GM21367 (cell line): ENCODE results near the gene SLC19A1.
"Not testable (repeated sequence)": the region's sequence is repeated elsewhere in the genome, so short reads cannot be mapped to it uniquely, and the experiment has no call there.

Experiments
- ATAC-seq: cut with Tn5 transposase; IDR thresholded peaks from one replicate; pipeline ENCODE4 v1.9.1; 2021; ENCODE audit not compliant: unreplicated experiment

Gene SLC19A1

DNA sequence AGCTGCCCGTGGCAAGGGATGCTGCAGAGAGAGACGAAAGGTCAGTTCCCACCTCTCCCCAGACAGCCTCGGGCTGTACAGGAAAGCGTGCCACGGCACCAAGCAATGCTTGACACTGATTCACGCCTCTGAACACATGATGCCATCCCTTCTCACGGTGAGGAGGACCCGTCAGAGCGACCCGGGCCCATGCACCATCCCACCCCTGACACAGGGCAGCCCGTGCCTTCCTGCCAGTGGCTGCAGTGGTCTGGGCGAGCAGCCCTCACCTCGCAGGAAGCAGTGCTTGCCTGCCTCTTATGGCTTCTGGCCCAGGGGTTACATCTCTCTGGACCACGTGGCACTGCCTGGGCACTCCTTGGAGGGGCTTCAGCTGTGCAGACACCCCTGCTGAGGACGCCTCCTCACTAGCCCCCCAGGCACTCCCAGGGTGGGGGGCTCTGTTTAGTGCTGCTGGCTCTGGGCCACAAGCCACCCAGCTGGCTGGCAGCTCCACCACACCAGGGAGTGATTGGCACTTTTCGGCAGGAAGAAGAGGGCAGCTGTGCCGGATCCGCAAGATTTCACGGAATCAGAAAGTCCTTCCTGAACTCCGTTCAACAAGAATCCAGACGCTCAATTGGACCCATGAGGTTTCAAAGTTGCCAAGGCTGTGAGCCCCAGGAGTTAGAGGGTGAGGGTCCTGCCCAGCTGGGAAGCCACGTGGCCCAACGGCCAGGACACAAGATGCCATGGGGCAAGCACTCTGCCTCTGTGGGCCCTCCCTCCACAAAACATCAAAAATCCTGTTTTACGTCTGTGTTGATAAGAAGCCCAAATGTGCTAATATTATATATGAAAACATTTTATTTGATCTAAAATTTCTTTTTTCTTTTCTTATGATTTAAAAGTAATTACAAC, 34.8 kb upstream of the SLC19A1 start:
- no peak for ATAC-seq

DNA sequence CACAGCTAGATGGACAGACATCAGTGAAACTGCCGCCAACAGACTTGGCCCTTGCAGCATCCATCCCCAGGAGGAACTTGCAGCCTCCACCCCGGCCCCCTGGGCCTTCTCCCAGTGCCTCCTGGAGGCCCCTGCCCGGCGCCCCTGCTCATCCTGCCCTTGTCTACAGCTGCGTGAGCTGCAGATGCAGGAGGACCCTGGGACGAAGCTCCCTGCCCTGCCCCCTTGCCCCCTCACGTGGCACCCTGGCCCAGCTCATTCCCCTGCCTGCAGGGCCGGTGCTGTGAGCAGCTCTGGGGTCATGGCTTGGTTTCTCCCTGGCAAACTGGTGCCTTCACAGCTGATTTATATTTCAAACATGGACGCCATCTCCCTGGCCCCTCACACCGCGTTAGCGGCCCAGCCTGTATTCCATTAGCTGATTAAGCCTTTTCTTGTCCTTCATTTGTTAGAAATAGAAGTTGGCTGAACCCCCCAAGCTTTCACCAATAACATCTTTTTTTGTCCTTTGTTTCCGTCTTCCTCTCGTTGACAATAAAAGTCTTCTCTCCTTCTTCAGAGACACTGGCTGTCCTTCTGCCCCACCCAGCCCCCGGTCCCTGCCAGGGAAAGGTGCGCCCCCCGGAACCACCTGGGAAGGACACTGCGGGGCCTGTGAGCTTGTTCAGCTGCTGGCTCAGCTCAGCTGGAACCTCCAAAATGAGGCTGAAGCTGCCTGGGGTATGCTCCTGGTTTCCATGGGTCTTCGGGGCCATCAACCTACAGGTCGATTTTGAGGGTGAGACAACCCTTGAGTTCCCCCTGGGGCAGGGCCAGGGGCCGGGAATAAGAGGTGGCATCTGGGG, 34.0 kb upstream of the SLC19A1 start:
- ATAC-seq = no peak

DNA sequence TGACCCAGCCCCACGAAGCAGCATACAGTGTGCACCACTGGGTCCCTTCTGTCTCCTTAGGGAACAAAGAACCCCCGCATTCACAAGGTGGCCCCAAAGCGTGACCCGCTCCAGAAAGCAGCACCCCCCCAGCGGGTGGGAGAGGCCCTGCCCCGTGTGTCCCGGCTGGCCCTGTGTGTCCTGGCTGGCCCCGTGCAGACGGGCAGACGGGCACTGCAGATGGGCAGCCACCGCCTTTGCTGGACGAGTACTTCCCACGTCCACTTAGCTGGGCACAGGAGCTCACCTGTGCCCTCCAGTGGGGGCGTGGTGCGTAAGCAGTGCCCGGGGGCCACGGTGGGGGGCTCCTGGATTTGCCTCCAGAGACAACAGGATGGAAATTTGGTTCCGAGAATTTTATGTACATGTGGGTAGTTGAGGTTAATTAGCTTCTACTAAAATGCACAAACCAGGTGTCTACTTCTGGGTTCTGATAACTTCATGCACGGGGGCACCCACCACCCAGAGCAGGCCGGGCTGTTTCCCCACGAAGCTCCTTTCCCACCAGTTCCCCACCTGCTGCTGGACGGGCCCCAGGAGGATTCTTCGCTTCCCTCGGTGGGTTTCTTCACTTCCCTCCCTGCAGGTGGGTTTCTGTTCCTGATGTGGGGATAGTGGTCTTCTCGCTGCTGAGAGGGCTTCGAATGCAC, 33.2 kb upstream of the SLC19A1 start:
- no peak for ATAC-seq

DNA sequence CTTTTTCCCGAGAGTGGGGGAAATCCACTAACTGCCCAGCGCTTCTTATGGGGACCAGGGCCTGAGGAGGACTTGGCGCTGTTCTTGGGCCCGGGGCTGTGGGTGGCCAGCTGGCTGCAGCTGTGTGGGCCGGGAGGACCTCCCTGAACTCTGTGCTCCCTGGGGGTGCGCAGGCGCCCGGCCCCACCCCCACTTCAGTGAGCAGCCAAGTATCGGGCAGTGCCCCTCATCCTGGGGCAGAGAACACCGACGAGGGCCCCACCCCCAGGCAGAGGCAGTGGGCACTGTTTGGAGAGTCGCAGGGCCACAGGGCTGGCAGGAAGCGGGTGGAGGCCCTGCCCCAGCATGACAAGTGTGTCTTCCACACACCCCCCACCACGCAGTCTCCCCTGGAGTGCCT, 32.5 kb upstream of the SLC19A1 start:
- ATAC-seq = no peak

DNA sequence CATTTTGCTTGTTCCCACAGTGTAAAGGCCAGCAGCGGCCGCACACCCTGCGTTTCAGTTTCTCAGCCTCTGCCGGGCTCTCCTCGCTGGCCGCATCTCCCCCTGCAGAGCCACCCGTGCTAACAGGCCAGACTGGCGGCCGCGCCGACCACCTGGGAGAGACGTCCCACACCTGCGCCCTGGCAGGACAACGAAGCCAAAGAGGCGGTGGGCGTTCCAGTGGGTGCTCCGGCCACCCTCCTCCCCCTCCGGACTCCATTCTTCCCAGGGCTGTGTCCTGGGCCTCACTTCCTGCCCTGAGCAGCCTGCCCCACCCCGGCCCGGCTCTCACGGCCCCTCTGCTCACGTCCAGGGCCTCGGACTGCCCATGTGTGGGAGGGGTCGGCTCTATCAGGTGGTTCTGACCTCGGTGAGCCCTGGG, 31.9 kb upstream of the SLC19A1 start:
- ATAC-seq = no peak

DNA sequence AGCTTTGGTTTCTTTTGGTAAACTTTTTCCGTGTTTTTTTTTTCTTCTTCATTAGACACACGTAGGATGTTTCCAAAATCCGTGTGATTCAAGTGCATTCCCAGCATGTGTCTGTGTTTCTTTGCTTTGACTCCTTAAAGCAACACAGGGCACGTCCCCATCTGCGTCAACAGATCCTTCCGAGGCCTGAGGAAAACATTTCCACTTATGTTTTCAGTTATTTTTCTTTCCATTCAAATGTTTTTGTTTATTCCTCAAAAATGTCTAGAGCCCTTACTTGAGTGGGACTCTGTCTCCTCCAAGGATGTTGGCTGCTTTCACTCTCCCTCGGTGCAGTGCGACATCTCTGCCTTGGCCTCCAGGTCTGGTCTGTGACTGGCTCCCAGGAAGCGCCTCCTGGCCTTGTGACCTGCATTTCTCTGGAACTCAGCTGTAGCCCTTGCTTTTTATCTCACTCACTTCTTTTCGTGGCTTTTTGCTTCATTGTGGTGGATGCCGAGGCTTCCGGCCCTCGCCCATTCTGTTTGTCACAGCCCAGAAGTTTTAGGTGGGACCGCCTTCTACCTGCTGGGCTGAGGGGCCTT, 31.3 kb upstream of the SLC19A1 start:
- ATAC-seq = no peak

DNA sequence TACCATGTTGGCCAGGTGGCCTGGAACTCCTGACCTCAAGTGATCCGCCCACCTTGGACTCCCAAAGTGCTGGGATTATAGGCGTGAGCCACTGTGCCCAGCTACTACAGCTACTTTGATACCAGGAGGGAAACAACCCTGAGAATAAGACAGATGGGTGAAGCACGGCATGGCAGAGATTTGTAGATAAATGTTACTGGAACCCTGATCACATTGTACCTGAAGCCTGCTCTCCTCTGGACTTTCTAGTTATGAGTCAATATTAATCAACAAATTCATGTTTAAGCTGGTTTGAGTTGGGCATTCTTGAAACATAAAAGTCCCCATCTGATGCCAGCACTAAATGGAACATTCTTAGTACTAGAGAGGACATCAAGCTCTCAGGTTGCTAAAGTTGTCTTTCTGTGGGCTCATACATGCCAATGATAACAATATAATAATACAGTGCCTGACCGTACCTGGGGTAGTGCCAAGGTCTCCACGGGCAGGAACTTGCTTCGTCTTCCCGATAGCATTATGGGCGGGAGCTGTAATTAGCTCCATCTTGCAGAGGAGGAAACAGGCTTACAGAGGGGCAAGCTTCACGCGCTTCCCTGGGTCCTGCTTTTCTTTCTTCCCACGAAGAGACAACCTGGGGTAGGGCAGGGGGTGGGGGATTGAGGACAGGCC, 30.7 kb upstream of the SLC19A1 start:
- no peak for ATAC-seq

DNA sequence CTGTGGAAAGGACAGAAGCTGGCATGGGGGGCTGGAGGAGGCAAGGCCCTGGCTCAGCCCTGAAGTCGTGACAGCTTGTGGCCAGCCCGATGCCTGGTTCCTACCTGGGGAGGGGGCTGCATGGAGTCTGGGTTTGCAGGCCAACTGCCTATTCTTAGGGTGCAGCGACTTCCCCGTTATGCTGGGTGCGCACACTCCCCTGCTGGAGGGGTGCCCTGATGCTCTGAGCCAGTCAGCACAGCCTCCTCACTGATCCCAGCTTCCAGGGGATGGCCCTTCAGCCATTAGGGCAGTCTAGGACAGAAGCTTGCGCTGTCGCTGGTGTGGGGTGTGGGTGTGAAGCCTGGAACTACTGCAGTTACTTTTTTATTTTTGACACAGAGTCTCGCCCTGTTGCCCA, 30.0 kb upstream of the SLC19A1 start:
- ATAC-seq = no peak

DNA sequence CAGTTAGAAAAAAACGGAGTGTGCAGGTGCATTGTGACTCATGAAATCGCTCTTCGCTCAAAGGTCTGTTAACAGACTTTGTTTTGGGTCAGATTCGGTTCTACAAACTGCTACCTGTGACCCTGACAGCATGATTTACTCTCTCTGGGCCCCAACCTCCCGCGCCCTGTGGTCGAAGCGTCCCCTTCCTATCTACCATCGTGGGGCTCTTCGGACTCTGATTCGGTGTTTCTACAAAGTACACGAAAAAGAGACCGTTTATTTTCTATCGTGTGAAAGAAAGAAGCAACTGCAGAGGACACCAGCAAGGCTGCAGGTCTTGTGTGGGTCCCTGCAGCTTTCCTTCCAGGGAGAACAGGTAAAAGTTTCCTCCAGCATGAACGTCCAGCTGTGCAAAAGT, 29.4 kb upstream of the SLC19A1 start:
- no peak for ATAC-seq

DNA sequence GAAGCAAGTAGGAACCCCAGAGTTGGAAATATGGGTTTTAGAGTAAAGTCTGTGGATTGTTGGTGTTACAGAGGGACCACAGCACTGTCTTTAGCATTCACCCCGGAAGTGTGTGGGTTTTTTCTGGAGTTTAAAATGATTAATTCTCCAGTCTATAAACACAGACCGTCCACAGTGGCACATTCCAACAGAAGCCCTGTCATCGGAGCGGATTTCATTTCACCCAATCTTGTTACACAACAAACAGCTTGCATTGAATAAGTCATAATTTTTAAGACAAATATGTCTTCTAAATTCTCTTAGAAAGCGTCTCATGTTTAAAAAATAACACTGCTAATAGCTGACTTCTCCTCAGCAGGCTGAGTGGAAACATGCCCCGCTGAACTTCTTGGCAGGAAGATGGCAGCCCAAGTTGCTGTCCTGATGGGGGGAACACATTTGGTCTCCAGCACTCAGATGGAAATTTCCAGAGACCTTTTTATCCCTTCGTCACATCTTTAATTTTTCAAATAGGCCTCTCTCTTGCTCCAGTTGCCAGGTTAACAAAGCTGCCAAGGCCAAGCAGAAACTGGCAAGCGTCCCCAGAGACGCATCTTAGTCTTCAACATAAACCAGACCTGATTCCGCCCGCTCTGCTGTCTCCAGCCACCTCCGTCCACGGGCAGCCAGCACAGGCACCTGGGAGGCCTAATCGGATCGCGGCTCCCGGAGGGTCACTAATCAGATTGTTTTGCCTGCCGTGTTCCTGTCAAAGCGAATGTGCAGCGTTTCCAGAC, 28.8 kb upstream of the SLC19A1 start:
- no peak for ATAC-seq

DNA sequence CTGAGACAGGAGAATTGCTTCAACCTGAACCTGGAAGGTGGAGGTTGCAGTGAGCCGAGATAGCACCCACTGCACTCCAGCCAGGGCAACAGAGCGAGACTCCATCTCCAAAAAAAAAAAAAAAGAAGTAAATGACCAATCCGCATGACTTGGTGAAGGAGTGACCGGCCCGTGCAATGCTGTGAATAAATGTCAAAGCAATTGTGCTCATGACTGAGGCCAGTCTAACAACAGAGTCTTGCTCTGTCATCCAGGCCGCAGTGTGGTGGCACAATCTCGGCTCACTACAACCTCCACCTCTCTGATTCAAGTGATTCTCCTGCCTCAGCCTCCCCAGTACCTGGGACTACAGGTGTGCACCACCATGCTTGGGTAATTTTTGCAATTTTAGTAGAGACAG, 27.8 kb upstream of the SLC19A1 start:
- ATAC-seq = no peak

DNA sequence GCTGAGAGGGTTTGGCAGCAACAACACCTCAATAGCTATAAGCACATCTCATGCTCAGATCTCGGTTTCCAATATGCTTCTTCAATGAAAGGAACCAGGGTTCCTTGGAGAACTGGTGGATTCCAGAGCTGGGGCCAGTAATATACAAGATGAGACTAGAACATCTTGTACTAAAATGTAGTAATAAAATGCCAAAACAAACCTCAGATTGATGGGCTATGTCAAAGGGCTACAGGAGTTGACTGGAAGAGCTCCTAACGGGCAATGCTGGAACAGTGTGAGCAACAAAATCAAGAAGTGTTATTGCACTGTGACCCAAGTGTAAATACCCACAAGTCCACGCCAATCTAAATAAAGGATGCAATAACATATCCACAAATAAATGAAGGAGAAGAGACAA, 26.1 kb upstream of the SLC19A1 start:
- ATAC-seq = no peak

DNA sequence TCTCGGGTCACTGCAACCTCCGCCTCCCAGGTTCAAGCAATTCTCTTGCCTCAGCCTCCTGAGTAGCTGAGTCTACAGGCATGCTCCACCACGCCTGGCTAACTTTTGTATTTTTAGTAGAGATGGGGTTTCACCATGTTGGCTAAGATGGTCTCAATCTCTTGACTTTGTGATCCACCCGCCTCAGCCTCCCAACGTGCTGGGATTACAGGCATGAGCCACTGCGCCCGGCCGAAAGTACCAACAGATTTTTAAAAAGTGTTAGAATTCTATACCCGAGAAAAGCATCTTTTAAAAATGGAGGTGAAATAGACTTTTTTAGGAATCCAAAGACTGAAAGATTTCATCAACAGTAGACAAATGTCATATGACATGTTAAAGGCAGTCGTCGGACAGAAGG, 21.9 kb upstream of the SLC19A1 start:
- ATAC-seq = not testable (repeated sequence)

DNA sequence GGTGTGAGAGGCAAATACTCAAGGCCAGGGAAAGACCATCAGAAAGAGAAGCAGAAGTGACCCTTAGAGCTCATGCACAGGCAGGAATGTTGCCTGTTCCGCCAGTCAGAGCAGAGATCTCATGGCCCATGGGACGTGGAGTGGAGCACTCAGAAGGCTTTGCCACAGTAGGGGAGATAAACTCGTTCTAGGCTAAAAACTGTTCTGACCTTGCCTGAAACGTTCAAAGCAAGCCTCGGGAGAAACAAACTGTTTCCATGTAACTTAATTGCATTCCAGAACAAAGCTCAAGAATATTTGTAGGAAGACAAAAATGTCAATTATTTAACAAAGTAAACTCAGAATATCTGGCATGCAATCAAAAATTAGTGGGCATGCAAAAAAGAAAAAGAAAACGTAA, 20.7 kb upstream of the SLC19A1 start:
- ATAC-seq = no peak

DNA sequence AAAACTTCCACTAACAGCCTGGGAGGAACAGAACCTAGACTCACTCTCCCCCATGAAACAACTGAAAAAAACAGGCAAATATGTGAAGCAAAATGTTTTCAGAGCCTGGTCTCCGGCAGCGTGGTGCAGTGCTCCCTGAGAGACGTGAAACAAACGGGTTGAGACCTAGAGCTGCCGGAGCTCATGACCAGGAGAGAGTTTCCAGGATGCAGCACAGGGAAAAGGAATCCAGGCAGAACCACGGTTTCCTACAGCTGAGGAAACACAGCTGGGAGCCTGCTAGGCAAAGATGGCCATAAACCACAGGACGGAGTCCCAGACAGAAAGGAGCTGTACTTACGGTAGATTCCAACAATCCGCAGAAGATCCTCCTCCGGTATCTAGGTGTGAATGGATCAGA, 20.2 kb upstream of the SLC19A1 start:
- ATAC-seq = no peak

DNA sequence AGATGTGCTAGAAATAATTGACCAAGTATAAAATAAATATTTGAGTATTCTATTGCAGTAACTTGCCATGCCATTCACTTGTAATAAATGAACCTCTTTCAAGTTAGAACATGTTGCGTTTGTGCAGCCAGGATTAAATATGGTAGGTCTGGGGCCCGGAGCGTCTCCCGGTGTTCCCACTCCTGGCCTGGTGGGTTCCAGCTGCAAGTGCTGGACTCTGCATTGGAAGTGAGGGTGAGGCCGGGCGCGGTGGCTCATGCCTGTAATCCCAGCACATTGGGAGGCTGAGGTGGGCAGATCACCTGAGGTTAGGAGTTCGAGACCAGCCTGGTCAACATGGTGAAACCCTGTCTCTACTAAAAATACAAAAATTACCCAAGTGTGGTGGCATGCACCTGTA, 19.0 kb upstream of the SLC19A1 start:
- not testable (repeated sequence) for ATAC-seq

DNA sequence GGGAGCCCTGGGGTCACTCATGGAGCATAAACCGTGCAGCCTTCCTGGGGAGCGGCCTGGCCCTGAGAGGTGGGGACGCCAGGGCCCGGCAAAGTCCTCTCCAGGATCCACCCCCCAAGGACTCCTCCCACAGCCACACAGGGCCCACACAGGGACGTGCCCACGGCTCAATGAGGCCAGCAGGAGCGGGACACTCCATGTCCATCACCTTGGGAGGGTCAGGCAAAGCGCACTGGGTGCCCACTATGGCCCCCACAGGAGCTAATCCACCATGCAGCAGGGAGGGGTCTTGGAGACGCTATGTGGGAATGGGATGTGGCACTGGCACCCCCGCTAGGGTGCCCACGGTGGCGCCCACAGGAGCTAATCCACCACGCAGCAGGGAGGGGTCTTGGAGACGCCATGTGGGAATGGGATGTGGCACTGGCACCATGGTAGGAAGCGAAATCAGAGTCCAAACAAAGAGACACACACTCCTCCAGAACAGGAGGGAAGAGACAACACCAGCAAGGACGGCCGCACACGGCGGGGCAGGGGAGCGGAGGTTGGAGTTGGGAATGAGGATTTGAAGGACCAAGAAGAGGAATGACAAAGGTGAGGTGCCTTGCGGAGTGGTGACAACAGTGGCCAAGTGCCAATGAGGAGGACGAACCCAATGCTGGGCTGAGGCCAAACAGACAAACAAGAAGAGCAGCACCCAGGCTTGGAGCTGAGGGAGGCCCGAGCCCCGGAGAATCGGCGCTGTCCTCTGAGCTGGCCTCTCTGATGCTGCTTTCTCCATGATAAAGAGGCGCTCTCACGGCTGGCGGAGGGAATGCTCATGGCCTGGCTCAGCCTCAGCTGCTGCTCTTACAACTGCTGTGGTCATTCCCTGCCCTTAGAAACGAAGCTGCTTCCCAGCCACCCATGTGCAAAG, 18.1 kb upstream of the SLC19A1 start:
- no peak for ATAC-seq

DNA sequence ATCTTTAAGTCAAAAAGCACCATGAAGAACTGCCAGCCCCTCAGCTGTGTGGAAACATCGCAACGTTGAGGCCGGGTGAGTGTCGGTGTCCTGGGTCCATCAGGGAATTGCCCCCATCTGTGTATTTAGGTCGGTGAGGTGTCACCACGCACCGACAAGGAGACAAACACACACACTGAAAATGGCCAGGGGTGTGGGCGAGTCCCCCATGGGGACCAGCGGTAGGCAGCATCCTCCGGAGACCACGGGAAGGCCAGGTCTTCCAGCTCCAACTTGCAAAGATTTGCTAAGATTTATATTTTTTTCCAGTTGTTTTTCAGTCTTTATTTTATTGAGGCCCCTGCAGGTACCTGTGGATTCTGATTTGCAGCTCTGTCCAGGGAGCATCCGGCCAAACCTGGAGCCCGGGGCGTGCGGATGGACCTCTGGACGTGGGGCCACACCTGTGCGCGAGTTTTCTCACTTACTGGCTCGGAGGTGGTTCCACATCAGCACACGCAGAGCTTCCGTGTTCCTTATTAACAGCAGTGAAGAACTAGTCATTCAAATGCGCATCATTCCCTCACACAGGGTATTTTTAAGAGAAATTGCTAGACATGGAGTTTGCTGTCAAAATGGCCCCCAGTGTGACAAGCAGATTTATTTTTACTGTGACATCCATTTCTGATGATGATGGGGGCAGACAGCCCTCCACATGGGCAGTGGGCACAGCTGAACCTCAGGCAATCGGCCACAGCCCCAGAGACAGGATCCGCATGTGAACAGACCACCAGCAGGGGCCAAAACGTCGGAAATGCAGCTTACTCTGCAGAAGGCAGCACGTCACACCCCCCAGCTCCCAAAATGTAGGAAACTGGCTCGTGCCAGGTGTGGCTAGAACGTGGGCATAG, 17.2 kb upstream of the SLC19A1 start:
- ATAC-seq = no peak
